Fibroblast of mammary gland (primary cell): ENCODE measurements around the gene WNT16.
A peak's percentile ranks its signal among the peaks of the same experiment; 100 is the strongest.

Source experiments
- DNase-seq: peaks from one replicate; pipeline ENCODE4 v3.0.0-alpha.2; 2010; ENCODE audit warnings: low read depth
- H3K4me3 ChIP-seq: 2 replicates; pipeline ENCODE4 v1.5.1; 2011; ENCODE audit warnings: low read depth, mild to moderate bottlenecking, low read length, moderate library complexity; ENCODE audit not compliant: control insufficient read depth
- TF ChIP-seq, protein P1 (sequence below): conservative IDR thresholded peaks from 2 replicates; pipeline ENCODE4 v1.5.1; 2011; ENCODE audit warnings: low read depth, low read length, inconsistent platforms; ENCODE audit not compliant: control insufficient read depth, insufficient read depth

Gene WNT16

DNA sequence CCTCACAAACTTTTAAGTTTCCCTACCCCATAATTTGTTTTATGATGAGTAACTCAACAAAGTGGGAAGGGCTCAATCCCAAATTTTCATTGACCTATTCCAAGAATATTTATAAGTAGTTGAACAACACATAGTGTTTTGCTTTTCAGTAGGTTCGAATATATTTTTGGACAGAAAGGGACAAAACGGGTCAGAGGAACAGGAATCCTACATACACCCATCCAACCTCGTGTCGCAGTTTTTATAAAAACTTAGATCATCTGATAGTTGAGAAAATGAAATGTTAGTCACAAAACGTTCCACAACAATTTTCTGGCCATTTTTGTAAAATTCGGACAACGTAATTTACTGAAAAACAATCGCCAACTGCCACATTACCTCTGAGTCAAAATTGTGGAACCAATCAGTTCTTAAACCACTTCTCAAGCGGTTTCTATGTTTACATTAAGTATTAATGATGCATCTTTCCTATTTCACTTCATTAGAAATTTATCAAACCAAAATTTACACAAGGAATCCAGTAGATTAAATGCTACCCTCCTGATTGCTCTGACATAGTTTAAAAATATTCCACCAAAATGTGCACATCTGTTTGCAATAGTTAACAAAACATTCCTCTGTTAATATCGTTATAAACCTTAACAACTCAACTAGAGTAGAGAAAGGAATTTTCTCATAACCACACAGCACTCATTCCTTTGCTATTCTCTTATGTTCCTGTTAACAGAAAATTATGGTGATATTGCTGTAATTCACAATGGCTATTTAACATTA is 6.3 kb downstream of the WNT16 start:
- TF ChIP-seq, protein P1, sequence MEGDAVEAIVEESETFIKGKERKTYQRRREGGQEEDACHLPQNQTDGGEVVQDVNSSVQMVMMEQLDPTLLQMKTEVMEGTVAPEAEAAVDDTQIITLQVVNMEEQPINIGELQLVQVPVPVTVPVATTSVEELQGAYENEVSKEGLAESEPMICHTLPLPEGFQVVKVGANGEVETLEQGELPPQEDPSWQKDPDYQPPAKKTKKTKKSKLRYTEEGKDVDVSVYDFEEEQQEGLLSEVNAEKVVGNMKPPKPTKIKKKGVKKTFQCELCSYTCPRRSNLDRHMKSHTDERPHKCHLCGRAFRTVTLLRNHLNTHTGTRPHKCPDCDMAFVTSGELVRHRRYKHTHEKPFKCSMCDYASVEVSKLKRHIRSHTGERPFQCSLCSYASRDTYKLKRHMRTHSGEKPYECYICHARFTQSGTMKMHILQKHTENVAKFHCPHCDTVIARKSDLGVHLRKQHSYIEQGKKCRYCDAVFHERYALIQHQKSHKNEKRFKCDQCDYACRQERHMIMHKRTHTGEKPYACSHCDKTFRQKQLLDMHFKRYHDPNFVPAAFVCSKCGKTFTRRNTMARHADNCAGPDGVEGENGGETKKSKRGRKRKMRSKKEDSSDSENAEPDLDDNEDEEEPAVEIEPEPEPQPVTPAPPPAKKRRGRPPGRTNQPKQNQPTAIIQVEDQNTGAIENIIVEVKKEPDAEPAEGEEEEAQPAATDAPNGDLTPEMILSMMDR: no peak
- no peak overlapping the region for H3K4me3 ChIP-seq
- DNase-seq: peak; percentile 26

DNA sequence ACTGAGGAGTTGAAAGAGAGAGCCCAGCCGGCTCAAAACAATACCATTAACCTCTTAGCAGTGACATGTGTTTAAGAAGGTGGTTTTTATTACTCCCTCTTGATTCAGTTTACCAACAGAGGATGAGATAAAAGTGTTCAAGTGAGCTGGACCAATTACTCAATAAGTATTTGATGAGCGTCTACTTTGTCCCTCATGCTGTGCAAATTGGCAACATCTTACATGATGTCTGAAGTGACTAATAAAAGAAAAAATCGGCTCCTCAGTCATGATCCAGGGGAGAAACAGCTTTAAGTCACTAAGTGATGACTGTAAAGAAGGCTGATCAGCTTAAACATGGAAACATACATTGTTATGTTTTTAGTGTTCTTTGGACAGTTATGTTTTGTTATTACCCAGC is 7.8 kb downstream of the WNT16 start:
- no peak overlapping the region for H3K4me3 ChIP-seq
- TF ChIP-seq, protein P1: no peak
- DNase-seq: peak; percentile 47

DNA sequence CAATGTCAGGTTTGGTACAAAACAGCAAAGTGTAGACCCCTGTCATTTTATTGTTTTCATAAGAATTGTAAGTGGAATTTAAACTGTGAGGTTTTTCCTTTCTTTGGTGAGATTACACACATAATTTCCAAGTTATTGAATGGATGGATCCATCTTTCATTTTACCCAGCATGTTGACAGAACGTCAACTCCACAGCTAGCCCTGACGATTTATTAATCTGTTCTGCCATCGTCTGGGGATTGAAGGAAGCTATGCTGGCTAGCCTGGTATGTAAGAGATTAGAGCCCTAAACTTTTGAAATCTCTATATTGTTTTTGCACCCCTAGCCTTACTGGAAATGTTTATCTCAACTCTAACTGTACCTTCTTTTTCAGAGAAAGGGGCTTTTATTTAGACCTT is 8.6 kb downstream of the WNT16 start:
- no peak overlapping the region for H3K4me3 ChIP-seq
- DNase-seq: no peak
- TF ChIP-seq, protein P1: peak; percentile 3

- no peak overlapping the region for H3K4me3 ChIP-seq
- no peak for DNase-seq
- TF ChIP-seq, protein P1: no peak
These were observed 10.3 kb downstream of the WNT16 start for GRCh38 chr7:121339082-121339481.

DNA sequence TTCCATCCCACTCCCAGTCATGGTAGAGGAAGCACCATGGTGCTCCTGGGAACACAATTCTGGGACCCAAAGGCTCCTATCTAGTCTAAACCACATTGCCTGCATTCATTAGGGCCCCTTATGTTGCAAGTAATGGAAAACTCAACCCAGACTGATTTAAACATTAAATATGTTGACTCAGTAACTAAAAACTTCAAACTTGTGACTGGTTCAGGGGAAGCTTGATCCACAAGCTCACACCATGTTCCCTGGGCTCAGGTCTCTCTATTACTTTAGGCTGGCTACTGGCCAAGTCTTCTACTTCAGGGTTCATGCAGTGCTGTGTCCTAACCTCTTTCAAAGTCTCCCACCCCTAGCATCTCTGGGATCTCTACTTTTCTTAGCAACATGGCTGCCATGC is 13.1 kb downstream of the WNT16 start:
- no peak for DNase-seq
- TF ChIP-seq, protein P1: no peak
- no peak overlapping the region for H3K4me3 ChIP-seq

- no peak overlapping the region for H3K4me3 ChIP-seq
- TF ChIP-seq, protein P1: no peak
- no peak for DNase-seq
These were observed 13.8 kb downstream of the WNT16 start for GRCh38 chr7:121342631-121343030.
